Vagina (tissue), 2 donors: ENCODE measurements around the gene PLCB1.

Source experiments
- POLR2A ChIP-seq, 2 donors: fragments of 450-650 bp; IDR thresholded peaks; one replicate each; pipeline ENCODE4 v1.6.1; 2017; ENCODE audit warnings: antibody characterized with exemption in 2 of 2, mild to moderate bottlenecking in 2 of 2, moderate library complexity in 2 of 2
- POLR2AphosphoS5 ChIP-seq, 2 donors: sonication (generic); formaldehyde crosslinking; IDR thresholded peaks; one replicate each; pipeline ENCODE4 v1.9.0; 2017; ENCODE audit warnings: antibody characterized with exemption in 2 of 2, mild to moderate bottlenecking in 2 of 2, low read depth in 1 of 2; ENCODE audit not compliant: insufficient read depth in 1 of 2
- TF ChIP-seq, protein P1 (sequence below), 3 experiments: fragments of 450-650 bp in 2 of 3; fragments of 200-600 bp in 1 of 3; sonication (generic) in 1 of 3; IDR thresholded peaks; one replicate each; pipeline ENCODE4 v1.5.1; 2017 to 2019; ENCODE audit warnings: antibody characterized with exemption in 3 of 3, mild to moderate bottlenecking in 2 of 3, moderate library complexity in 2 of 3

DNA sequence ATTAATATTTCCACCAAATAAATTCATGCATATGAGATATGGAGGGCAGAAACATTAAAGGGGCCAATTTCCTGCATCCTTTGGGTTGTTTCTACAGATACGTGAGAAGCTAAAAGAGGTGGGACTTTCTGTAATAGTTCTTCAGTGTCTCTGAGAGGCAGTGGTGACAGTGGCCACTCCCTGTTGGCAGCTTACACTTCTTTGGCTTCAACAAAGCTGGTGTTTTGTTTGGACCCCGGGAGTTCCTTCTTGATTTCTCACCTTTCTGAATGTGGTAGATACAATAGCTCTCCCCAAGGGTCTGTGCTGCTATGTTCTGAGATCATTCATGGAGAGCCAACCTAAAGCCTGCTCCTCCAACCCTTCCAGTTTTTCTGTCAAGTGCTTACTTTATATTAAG lies 7.8 kb downstream of the PLCB1 start:
- TF ChIP-seq, protein P1, sequence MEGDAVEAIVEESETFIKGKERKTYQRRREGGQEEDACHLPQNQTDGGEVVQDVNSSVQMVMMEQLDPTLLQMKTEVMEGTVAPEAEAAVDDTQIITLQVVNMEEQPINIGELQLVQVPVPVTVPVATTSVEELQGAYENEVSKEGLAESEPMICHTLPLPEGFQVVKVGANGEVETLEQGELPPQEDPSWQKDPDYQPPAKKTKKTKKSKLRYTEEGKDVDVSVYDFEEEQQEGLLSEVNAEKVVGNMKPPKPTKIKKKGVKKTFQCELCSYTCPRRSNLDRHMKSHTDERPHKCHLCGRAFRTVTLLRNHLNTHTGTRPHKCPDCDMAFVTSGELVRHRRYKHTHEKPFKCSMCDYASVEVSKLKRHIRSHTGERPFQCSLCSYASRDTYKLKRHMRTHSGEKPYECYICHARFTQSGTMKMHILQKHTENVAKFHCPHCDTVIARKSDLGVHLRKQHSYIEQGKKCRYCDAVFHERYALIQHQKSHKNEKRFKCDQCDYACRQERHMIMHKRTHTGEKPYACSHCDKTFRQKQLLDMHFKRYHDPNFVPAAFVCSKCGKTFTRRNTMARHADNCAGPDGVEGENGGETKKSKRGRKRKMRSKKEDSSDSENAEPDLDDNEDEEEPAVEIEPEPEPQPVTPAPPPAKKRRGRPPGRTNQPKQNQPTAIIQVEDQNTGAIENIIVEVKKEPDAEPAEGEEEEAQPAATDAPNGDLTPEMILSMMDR (IDR thresholded peaks at IDR 0.05): no peak
- no peak for TF ChIP-seq POLR2A (IDR thresholded peaks at IDR 0.05)
- no peak for TF ChIP-seq POLR2AphosphoS5 (IDR thresholded peaks at IDR 0.05; ENCODE audit: insufficient read depth in 1 of 2, low read depth in 1 of 2)
